GM12878 (cell line): ENCODE measurements around the gene CRTAP. TPM values are rescaled to one million over a fixed set of nuclear protein-coding genes. Genes with fewer than 3 reads are reported as not detected.

Experiments
- ATAC-seq: fragments of 200-7000 bp; cut with Tn5 transposase; 3 replicates; pipeline ENCODE4 v1.9.1; 2020; ENCODE audit warnings: mild to moderate bottlenecking, moderate library complexity
- BruUV-seq: library from RNA; stranded (reverse); fragments of 400-500 nt; replicated peaks from 2 replicates; lab custom pipeline; 2021; lab: Mats Ljungman, UMichigan
- CTCF ChIA-PET: fragments of 300-600 bp; sonication (Branson Sonifier 250); formaldehyde crosslinking; extraction: SDS; loops from one replicate; lab custom pipeline; 2021; ENCODE audit warnings: inconsistent platforms; lab: Yijun Ruan, JAX
- POLR2A ChIA-PET: fragments of 350-600 bp; formaldehyde crosslinking; extraction: SDS; loops from one replicate; lab custom pipeline; 2021; ENCODE audit warnings: inconsistent platforms; lab: Charles Lee
- RAD21 ChIA-PET: fragments of 300-600 bp; sonication (Branson Sonifier 250); formaldehyde crosslinking; loops from one replicate; lab custom pipeline; 2023; ENCODE audit warnings: antibody characterized with exemption; ENCODE audit not compliant: unreplicated experiment; lab: Charles Lee
- SMC1A ChIA-PET: fragments of 300-600 bp; sonication (Branson Sonifier 250); formaldehyde crosslinking; loops from one replicate; lab custom pipeline; 2023; ENCODE audit not compliant: unreplicated experiment, uncharacterized antibody; lab: Charles Lee
- DNase-seq: peaks from one replicate; pipeline ENCODE4 v3.0.0-alpha.2; 2011; ENCODE audit warnings: low read depth, low spot score
- FAIRE-seq: peaks from 3 replicates; lab custom pipeline; 2011; peaks lifted over from hg19 to GRCh38; lab: Jason Lieb, UNC
- H2AFZ ChIP-seq: 2 replicates; pipeline ENCODE4 v1.6.0; 2011; ENCODE audit warnings: low read depth, low read length, control low read depth; ENCODE audit not compliant: control insufficient read depth
- H3K27ac ChIP-seq: 2 replicates; pipeline ENCODE4 v1.5.1; 2011; ENCODE audit warnings: control low read depth; ENCODE audit not compliant: control insufficient read depth, insufficient read depth
- H3K27me3 ChIP-seq, 2 experiments: replicated peaks in 1 of 2; 2 replicates each; pipeline versions ENCODE4 v1.6.0 to v1.6.1; 2011; ENCODE audit warnings: low read length in 1 of 2; ENCODE audit not compliant: control insufficient read depth in 2 of 2, insufficient read depth in 2 of 2
- H3K36me3 ChIP-seq, 2 experiments: 2 replicates each; pipeline ENCODE4 v1.5.1; 2011; ENCODE audit warnings: low read length in 1 of 2; ENCODE audit not compliant: control insufficient read depth in 2 of 2, insufficient read depth in 2 of 2
- H3K4me1 ChIP-seq: 2 replicates; pipeline ENCODE4 v1.6.1; 2011; ENCODE audit warnings: mild to moderate bottlenecking, low read length, moderate library complexity, mixed read lengths; ENCODE audit not compliant: control insufficient read depth, insufficient read depth
- H3K4me2 ChIP-seq: 2 replicates; pipeline ENCODE4 v1.6.0; 2011; ENCODE audit warnings: control low read depth; ENCODE audit not compliant: control insufficient read depth, insufficient read depth
- H3K4me3 ChIP-seq: fragments of 200-600 bp; sonication (generic); 2 replicates; pipeline ENCODE4 v1.5.1; 2016
- H3K79me2 ChIP-seq: 2 replicates; pipeline ENCODE4 v1.6.0; 2011; ENCODE audit warnings: low read length; ENCODE audit not compliant: control insufficient read depth, insufficient read depth
- H3K9ac ChIP-seq: 2 replicates; pipeline ENCODE4 v1.8.0; 2011; ENCODE audit warnings: low read length, control low read depth, mixed read lengths; ENCODE audit not compliant: control insufficient read depth, insufficient read depth
- H3K9me3 ChIP-seq: replicated peaks from 3 replicates; pipeline ENCODE4 v1.5.1; 2011; ENCODE audit warnings: mild to moderate bottlenecking, low read length; ENCODE audit not compliant: control insufficient read depth, insufficient read depth
- H4K20me1 ChIP-seq: 2 replicates; pipeline ENCODE4 v1.6.0; 2011; ENCODE audit not compliant: control insufficient read depth, insufficient read depth
- BMI1 ChIP-seq: fragments of 450-650 bp; IDR thresholded peaks from 2 replicates; pipeline ENCODE4 v1.6.1; 2016; ENCODE audit warnings: mild to moderate bottlenecking, moderate library complexity, borderline replicate concordance
- HDAC6 ChIP-seq: fragments of 200-600 bp; sonication (generic); IDR thresholded peaks from one replicate; pipeline ENCODE4 v1.8.0; 2017; ENCODE audit warnings: antibody characterized with exemption; ENCODE audit not compliant: unreplicated experiment
- NBN ChIP-seq: fragments of 450-650 bp; IDR thresholded peaks from 2 replicates; pipeline ENCODE4 v1.6.1; 2016
- RFX5 ChIP-seq: IDR thresholded peaks from 2 replicates; pipeline ENCODE4 v1.6.1; 2011; ENCODE audit warnings: low read depth, low read length, improper control_type of control experiment
- RUNX3 ChIP-seq: IDR thresholded peaks from 2 replicates; pipeline ENCODE4 v1.6.1; 2012; ENCODE audit warnings: low read length, inconsistent platforms
- STAT3 ChIP-seq: IDR thresholded peaks from 2 replicates; pipeline ENCODE4 v1.6.1; 2011; ENCODE audit warnings: low read depth, low read length, improper control_type of control experiment
- TCF12 ChIP-seq: IDR thresholded peaks from 2 replicates; pipeline ENCODE4 v1.6.1; 2011; ENCODE audit warnings: low read depth, mild to moderate bottlenecking, low read length
- ZBED1 ChIP-seq: IDR thresholded peaks from 2 replicates; pipeline ENCODE4 v1.6.1; 2016; ENCODE audit warnings: borderline replicate concordance
- ZNF217 ChIP-seq: fragments of 450-650 bp; IDR thresholded peaks from 2 replicates; pipeline ENCODE4 v1.6.1; 2017; ENCODE audit warnings: antibody characterized with exemption, mild to moderate bottlenecking
- ZNF24 ChIP-seq: fragments of 450-650 bp; IDR thresholded peaks from 2 replicates; pipeline ENCODE4 v1.6.1; 2017; ENCODE audit warnings: antibody characterized with exemption, mild to moderate bottlenecking
- WGBS: methylation state at CpG from one replicate; pipeline ENCODE4 v1.1.6; 2016; ENCODE audit warnings: low lambda C conversion rate; ENCODE audit not compliant: insufficient replicate concordance, insufficient coverage; ENCODE audit errors: missing lambda C conversion rate; 5-methylcytosine and 5-hydroxymethylcytosine counted together
- in situ Hi-C: fragments of 300-500 bp; cut with MboI; formaldehyde crosslinking; loops from 9 replicates; pipeline ENCODE4 v1.14.3; 2018; ENCODE audit warnings: mixed read lengths
- intact Hi-C: fragments of 100-400 bp; cut with micrococcal nuclease; formaldehyde crosslinking; loops from one replicate; pipeline ENCODE4 v1.14.2; 2022; ENCODE audit not compliant: unreplicated experiment
- polyA plus RNA-seq, 11 experiments: library from polyadenylated mRNA; depleted of rRNA in 4 of 11; unstranded in 6 of 11; stranded (reverse) in 5 of 11; fragments of >200 nt; fragmentation: Nextera tagmentation in 4 of 11; fragmentation: Illumina TruSeq in 1 of 11; extraction: Ambion mirVana in 4 of 11; extraction: Trizol in 1 of 11; gene quantifications; 1 replicate in 1 of 11; 2 replicates in 10 of 11; pipeline versions ENCODE4 v1.2.1 to v1.2.3, GENCODE V29; 2011 to 2016; ENCODE audit warnings: inconsistent platforms in 2 of 11, missing spikeins in 2 of 11, low read depth in 1 of 11
- total RNA-seq, 4 experiments: library from RNA; depleted of rRNA in 3 of 4; stranded (reverse); fragments of >200 nt in 3 of 4; fragmentation: Illumina TruSeq in 1 of 4; extraction: Trizol in 1 of 4; gene quantifications; 2 replicates each; pipeline versions ENCODE4 v1.2.1 to v1.2.3, GENCODE V29; 2013 to 2021
- TF ChIP-seq, protein P1 (sequence below): fragments of 450-650 bp; formaldehyde crosslinking; IDR thresholded peaks from 2 replicates; pipeline ENCODE4 v1.4.0; 2022; ENCODE audit warnings: mild to moderate bottlenecking, moderate library complexity
- TF ChIP-seq, protein P2 (sequence below): fragments of 450-650 bp; IDR thresholded peaks from 2 replicates; pipeline ENCODE4 v1.6.1; 2017; ENCODE audit warnings: mild to moderate bottlenecking

Gene CRTAP
- total and polyA plus RNA-seq, 10 of the 15 experiments (the other 5 are each of a cell fraction or from before 2014, with no cell fraction given), result 6.0 to 42.3 (median 23.3) TPM

DNA sequence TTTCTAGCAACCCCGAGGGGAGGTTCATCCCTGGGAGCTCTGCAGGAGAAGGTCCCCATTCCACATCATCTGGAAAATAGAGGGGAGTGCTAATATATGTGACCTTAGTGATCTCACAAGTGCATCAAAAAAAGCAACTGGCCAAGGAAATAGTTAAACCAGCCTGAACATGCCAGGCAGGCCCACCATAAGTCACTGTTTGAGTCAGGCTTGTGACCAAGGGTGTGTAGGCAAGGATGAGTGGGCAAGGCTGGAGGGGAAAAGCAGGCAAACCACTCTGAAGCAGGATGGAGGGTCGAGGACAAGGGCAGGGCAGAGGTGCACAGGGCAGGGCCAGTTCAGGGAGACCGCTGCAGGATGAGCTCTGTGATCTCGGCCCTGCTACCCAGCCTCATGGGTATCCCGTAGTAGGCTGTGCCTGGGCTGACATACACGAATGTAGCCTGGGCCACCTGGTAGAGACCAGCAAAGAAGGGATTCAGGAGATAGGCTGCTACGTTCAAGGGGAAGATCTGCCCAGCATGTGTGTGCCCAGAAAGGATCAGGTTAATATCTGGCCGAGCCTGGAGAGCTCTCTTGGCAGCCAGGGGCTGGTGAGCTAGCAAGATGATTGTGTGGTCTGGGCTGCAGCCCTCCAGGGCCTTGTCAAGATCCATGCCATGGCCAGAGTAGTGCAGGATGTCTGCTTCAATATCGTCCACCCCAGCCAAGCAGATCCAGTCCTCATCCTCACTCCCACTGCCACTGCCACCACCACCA, 21.1 kb upstream of the CRTAP start:
- H2AFZ ChIP-seq, result no peak overlapping the region
- ATAC-seq, result no peak
- H3K4me3 ChIP-seq, result no peak overlapping the region
- no peak overlapping the region for H3K27ac ChIP-seq
- H4K20me1 ChIP-seq, result no peaks in the 10 kb centered on the region; the same call in 1 of the 2 replicates
- ChIA-PET POLR2A (no interaction called here), CTCF (no interaction called here), RAD21 (no interaction called here), SMC1A (interaction anchor here (0.5 to 1.5 kb wide), 2 partner anchors 11 to 39 kb away, joined by 3 read pairs; no protein-coding TSS in a partner anchor)
- intact Hi-C loops, result no loop called here
- no peak for FAIRE-seq
- in situ Hi-C loops, result no loop called here
- DNase-seq, result no peak
- WGBS, result 66% methylated on average over 9 of the region's 9 CpGs
- H3K4me1 ChIP-seq, result peaks cover 17% of the 10 kb centered on the region
- H3K79me2 ChIP-seq, result peaks cover 30% of the 10 kb centered on the region
- no peak overlapping the region for H3K4me2 ChIP-seq
- H3K9ac ChIP-seq, result no peak overlapping the region
- H3K27me3 ChIP-seq, result no peaks in the 10 kb centered on the region
- TF ChIP-seq TCF12, result no peak
- no peak for TF ChIP-seq HDAC6
- TF ChIP-seq RUNX3, result no peak
- TF ChIP-seq ZBED1, result no peak
- H3K36me3 ChIP-seq, result peaks cover 9 to 15% of the 10 kb centered on the region in 2 experiments
- no TSS peak for BruUV-seq
- no peaks in the 10 kb centered on the region; the same call in 2 of the 3 replicates for H3K9me3 ChIP-seq

DNA sequence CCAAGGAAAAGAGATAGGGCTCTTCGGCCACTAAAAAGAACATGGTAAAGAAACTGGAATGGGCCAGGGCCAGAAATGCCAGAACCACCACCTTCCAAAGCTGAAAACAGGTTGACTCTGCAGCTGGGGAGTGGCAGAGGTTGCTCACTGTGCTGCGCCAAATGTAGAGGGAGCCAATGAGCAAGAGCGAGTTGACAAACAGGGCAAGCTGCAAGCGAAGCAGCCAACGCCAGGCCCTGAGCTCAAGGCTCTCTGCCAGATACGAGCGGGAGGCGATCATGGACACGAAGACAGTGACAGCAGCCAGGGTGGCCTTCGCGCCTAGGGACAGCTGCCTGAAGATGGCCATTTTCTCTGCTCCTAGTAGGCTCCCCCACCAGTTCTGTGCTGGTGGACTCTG, 20.0 kb upstream of the CRTAP start:
- no peak overlapping the region for H3K4me3 ChIP-seq
- intact Hi-C loops (no loop called here), in situ Hi-C loops (no loop called here)
- no peaks in the 10 kb centered on the region for H3K27me3 ChIP-seq
- DNase-seq (no peak), ATAC-seq (no peak), FAIRE-seq (no peak)
- SMC1A ChIA-PET, result no interaction called here
- RAD21 ChIA-PET, result no interaction called here
- BruUV-seq, result no TSS peak
- H3K9ac ChIP-seq, result no peak overlapping the region
- no peaks in the 10 kb centered on the region; the same call in 1 of the 2 replicates for H4K20me1 ChIP-seq
- no peak overlapping the region for H3K27ac ChIP-seq
- H2AFZ ChIP-seq, result no peak overlapping the region
- peaks cover 19% of the 10 kb centered on the region for H3K79me2 ChIP-seq
- CTCF ChIA-PET, result interaction anchor here (0.8 to 1.9 kb wide), 3 partner anchors 8 to 17 kb away, joined by 3 to 5 read pairs (median 4); no protein-coding TSS in a partner anchor
- peaks cover 9 to 11% of the 10 kb centered on the region in 2 experiments for H3K36me3 ChIP-seq
- no peaks in the 10 kb centered on the region for H3K9me3 ChIP-seq
- peaks cover 15% of the 10 kb centered on the region for H3K4me1 ChIP-seq
- 95% methylated on average over 11 of the region's 11 CpGs for WGBS
- H3K4me2 ChIP-seq, result no peak overlapping the region
- POLR2A ChIA-PET, result no interaction called here
- no peak for TF ChIP-seq RFX5
- TF ChIP-seq, protein P1, sequence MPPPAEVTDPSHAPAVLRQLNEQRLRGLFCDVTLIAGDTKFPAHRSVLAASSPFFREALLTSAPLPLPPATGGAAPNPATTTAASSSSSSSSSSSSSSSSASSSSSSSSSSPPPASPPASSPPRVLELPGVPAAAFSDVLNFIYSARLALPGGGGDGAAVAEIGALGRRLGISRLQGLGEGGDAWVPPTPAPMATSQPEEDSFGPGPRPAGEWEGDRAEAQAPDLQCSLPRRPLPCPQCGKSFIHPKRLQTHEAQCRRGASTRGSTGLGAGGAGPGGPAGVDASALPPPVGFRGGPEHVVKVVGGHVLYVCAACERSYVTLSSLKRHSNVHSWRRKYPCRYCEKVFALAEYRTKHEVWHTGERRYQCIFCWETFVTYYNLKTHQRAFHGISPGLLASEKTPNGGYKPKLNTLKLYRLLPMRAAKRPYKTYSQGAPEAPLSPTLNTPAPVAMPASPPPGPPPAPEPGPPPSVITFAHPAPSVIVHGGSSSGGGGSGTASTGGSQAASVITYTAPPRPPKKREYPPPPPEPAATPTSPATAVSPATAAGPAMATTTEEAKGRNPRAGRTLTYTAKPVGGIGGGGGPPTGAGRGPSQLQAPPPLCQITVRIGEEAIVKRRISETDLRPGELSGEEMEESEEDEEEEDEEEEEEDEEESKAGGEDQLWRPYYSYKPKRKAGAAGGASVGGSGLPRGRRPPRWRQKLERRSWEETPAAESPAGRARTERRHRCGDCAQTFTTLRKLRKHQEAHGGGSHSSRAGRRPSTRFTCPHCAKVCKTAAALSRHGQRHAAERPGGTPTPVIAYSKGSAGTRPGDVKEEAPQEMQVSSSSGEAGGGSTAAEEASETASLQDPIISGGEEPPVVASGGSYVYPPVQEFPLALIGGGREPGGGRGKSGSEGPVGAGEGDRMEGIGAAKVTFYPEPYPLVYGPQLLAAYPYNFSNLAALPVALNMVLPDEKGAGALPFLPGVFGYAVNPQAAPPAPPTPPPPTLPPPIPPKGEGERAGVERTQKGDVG (CRISPR knock-in tag), result no peak
- TF ChIP-seq ZNF24, result no peak
- TF ChIP-seq BMI1, result no peak
- TF ChIP-seq, protein P2, sequence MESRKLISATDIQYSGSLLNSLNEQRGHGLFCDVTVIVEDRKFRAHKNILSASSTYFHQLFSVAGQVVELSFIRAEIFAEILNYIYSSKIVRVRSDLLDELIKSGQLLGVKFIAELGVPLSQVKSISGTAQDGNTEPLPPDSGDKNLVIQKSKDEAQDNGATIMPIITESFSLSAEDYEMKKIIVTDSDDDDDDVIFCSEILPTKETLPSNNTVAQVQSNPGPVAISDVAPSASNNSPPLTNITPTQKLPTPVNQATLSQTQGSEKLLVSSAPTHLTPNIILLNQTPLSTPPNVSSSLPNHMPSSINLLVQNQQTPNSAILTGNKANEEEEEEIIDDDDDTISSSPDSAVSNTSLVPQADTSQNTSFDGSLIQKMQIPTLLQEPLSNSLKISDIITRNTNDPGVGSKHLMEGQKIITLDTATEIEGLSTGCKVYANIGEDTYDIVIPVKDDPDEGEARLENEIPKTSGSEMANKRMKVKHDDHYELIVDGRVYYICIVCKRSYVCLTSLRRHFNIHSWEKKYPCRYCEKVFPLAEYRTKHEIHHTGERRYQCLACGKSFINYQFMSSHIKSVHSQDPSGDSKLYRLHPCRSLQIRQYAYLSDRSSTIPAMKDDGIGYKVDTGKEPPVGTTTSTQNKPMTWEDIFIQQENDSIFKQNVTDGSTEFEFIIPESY, result peak; percentile 83
- TF ChIP-seq ZNF217, result no peak
- no peak for TF ChIP-seq STAT3
- TF ChIP-seq NBN, result no peak
